ENCODE measurements around the gene POLR2E. TPM values are rescaled to one million over a fixed set of nuclear protein-coding genes. Genes with fewer than 3 reads are reported as not detected.

POLR2E gene
- total and polyA plus RNA-seq, 2 donors from 2014 or later: 158 to 189 TPM

GRCh38 chr19:1109032-1109551 lies 13.9 kb upstream of the POLR2E start:
- no peaks in the 10 kb centered on the region for H3K27me3 ChIP-seq (ENCODE audit: control insufficient read depth, insufficient read depth, low read length)
- DNase-seq: no peak
- no peak for TF ChIP-seq CTCF (IDR thresholded peaks at IDR 0.05; ENCODE audit: borderline replicate concordance, extremely low read depth, insufficient read depth)
- H3K27ac ChIP-seq (ENCODE audit: low read depth in 2 of 2, low read length in 2 of 2): no peak overlapping the region
- no peak overlapping the region for H3K4me3 ChIP-seq (ENCODE audit: low read length in 3 of 3)
- FAIRE-seq: no peak
- H3K9ac ChIP-seq (ENCODE audit: low read length in 3 of 3): no peak overlapping the region
- intact Hi-C loops (cut with DNase I): no loop called here
- H3K9me3 ChIP-seq (ENCODE audit: control insufficient read depth in 2 of 3, insufficient read depth in 1 of 3, low read length in 3 of 3): no peaks in the 10 kb centered on the region
- peaks cover 0 to 10% (median 2%) of the 10 kb centered on the region in 3 donors for H3K36me3 ChIP-seq (ENCODE audit: control insufficient read depth in 2 of 3, insufficient read depth in 3 of 3, low read length in 3 of 3)
- H3K4me1 ChIP-seq (ENCODE audit: control insufficient read depth in 2 of 3, insufficient read depth in 2 of 3, low read depth in 1 of 3, low read length in 3 of 3): peaks cover 0 to 16% (median 0%) of the 10 kb centered on the region in 3 donors

DNA sequence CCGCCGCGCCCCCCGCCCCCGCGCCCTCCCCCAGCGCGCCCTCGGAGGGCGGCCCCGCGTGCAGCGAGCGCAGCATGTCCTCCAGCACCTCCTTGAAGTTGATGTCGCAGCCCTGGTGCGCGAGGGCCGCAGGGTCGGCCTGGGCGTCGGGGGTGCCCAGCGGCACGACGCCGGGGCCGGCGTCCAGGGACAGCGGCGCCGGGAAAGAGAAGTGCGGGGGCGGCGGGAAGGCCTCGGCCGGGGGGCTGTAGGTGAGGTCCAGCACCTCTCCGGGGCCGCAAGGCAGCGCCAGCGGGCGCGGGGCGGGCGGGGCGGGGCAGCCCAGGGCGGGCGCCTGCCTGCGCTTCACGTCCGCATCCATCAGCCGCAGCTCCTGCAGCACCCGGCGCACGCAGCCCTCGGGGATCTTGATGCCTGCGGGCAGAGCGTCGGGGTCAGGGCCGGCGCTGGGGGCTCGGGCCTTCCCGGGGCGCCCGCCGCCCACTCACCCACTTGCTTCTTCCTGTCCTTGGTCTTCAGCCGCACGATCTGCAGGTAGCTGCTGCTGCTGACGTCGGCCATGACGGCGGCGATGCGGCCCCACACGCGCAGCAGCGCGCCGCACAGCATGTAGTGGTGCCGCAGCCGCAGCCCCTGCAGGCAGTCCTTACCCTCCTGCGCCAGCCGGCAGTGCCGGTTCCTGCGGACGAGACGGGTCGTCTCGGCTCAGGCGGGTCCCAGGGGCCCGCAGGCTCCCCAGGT lies 13.3 kb upstream of the POLR2E start:
- no peak for TF ChIP-seq CTCF (IDR thresholded peaks at IDR 0.05; ENCODE audit: borderline replicate concordance, extremely low read depth, insufficient read depth)
- Histone ChIP-seq H3K9me3 (ENCODE audit: control insufficient read depth in 2 of 3, insufficient read depth in 1 of 3, low read length in 3 of 3) (no peaks in the 10 kb centered on the region), H3K27ac (ENCODE audit: low read depth in 2 of 2, low read length in 2 of 2) (no peak overlapping the region), H3K4me1 (ENCODE audit: control insufficient read depth in 2 of 3, insufficient read depth in 2 of 3, low read depth in 1 of 3, low read length in 3 of 3) (peaks cover 0 to 10% (median under 1%) of the 10 kb centered on the region in 3 donors), H3K27me3 (ENCODE audit: control insufficient read depth, insufficient read depth, low read length) (no peaks in the 10 kb centered on the region), H3K9ac (ENCODE audit: low read length in 3 of 3) (no peak overlapping the region), H3K4me3 (ENCODE audit: low read length in 3 of 3) (no peak overlapping the region), H3K36me3 (ENCODE audit: control insufficient read depth in 2 of 3, insufficient read depth in 3 of 3, low read length in 3 of 3) (peaks cover 0 to 10% (median 2%) of the 10 kb centered on the region in 3 donors)
- DNase-seq: no peak
- intact Hi-C loops (cut with DNase I): no loop called here
- no peak for FAIRE-seq

- peaks cover 0 to 10% (median 2%) of the 10 kb centered on the region in 3 donors for H3K36me3 ChIP-seq (ENCODE audit: control insufficient read depth in 2 of 3, insufficient read depth in 3 of 3, low read length in 3 of 3)
These were observed 12.6 kb upstream of the POLR2E start for GRCh38 chr19:1107661-1108261.

More at GRCh38 chr19:1107661-1108261, 12.6 kb upstream of the POLR2E start:
- no peaks in the 10 kb centered on the region for H3K9me3 ChIP-seq (ENCODE audit: control insufficient read depth in 2 of 3, insufficient read depth in 1 of 3, low read length in 3 of 3)
- H3K4me3 ChIP-seq (ENCODE audit: low read length in 3 of 3): no peak overlapping the region
- H3K27me3 ChIP-seq (ENCODE audit: control insufficient read depth, insufficient read depth, low read length): no peaks in the 10 kb centered on the region
- H3K27ac ChIP-seq (ENCODE audit: low read depth in 2 of 2, low read length in 2 of 2): no peak overlapping the region
- H3K4me1 ChIP-seq (ENCODE audit: control insufficient read depth in 2 of 3, insufficient read depth in 2 of 3, low read depth in 1 of 3, low read length in 3 of 3): peaks cover 0 to 15% (median 8%) of the 10 kb centered on the region in 3 donors
- H3K9ac ChIP-seq (ENCODE audit: low read length in 3 of 3): no peak overlapping the region
- no peak for TF ChIP-seq CTCF (IDR thresholded peaks at IDR 0.05; ENCODE audit: borderline replicate concordance, extremely low read depth, insufficient read depth)
- FAIRE-seq: no peak
- DNase-seq: no peak
- intact Hi-C loops (cut with DNase I): no loop called here
